CD4-positive, alpha-beta T cell treated with Interleukin-6 for 4 hours (primary cell): ENCODE data around the gene UNC45A.
"Not testable (repeated sequence)": the region's sequence is repeated elsewhere in the genome, so short reads cannot be mapped to it uniquely, and the experiment has no call there.

Experiments used
- DNase-seq: peaks from one replicate; pipeline ENCODE4 v3.0.0-alpha.2; 2020; ENCODE audit warnings: mixed read lengths

Gene UNC45A

DNA sequence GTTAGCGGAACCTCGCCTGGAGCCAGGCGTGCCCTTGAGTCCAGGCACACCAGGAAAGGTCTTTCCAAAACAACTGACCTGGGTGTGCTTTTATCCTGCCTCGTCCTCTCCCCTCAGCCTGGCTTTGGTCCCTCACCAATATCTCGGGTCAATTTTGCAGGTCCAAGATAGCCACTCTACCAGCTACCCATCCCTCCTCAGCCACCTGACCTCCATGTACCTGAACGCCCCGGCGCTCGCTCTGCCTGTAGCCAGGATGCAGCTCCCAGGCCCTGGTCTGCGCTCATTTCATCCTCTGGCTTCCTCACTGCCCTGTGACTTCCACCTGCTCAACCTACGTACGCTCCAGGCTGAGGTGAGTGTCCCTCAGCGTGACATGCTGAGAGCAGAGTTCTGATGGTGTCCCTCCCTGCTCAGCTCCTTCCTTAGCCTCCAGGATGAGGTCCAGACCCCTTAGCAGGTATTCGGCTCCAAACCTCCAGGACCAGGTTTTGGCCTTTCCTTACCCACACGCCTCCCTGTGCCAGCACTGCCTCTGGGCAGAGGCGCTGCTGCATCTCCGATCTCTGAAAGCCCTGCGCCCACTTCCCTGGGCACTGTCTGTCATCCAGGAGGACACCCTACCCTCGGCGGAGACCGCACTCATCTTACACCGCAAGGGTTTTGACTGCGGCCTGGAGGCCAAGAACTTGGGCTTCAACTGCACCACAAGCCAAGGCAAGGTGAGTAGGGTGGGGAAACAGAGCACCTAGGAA is 16.9 kb upstream of the UNC45A start:
- DNase-seq = no peak

- no peak for DNase-seq
Measured at GRCh38 chr15:90918835-90919234, 16.2 kb upstream of the UNC45A start.

- DNase-seq = no peak
Measured at GRCh38 chr15:90921887-90922286, 13.2 kb upstream of the UNC45A start.

DNA sequence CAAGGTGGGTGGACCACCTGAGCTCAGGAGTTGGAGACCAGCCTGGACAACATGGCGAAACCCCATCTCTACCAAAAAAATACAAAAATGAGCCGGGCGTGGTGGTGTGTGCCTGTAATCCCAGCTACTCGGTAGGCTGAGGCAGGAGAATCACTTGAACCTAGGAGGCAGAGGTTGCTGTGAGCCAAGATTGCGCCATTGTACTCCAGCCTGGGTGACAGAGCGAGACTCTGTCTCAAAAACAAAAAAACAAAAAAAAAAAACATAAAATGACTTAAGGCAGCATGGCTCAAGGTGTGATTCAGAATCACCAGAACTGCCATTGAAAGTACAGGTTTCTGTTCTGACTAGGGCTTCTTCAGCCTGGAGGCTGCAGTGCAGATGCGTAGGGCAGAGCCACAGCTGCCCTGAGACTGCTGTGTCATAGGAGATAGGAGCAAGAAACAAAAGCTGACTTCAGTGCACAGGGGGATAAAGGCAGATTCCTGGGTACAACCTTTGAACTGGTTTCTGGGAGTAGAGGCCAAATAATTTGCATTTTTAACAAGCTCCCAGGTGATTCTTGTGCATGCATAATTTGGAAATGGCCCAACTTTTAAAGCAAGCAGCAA is 12.3 kb upstream of the UNC45A start:
- not testable (repeated sequence) for DNase-seq

DNA sequence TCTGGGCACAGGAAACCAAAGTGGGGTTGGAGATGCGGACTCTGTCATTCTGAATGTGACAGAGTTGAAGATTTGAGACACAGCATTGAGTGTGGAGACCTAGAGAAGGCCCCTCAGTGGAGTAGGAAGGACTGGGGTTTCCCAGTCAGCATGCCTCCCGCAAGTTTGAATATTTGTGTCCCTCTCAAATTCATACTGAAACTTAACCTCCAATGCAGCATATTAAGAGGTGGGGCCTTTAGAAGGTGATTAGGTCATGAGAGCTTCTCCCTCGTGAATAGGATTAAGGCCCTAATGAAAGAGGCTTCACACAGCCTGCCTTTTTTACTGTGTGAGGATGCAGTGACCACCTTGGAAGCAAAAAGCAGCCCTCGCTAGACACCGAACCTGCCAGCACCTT is 10.7 kb upstream of the UNC45A start:
- no peak for DNase-seq

DNA sequence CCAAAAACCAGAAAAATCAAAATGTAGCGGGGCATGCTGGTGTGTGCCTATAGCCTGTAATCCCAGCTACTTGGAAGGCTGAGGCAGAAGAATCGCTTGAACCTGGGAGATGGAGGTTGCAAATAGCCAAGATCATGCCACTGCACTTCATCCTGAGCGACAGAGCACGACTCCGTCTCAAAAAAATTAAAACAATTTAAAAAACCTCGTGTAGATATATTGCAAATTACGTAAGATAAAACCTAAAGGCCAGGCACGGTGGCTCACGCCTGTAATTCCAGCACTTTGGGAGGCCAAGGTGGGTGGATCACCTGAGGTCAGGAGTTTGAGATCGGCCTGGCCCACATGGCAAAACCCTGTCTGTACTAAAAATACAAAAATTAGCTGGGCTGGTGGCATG is 8.3 kb upstream of the UNC45A start:
- DNase-seq = not testable (repeated sequence)

GRCh38 chr15:90928106-90928505 is 7.0 kb upstream of the UNC45A start:
- DNase-seq = not testable (repeated sequence)

GRCh38 chr15:90929246-90930019 is 5.7 kb upstream of the UNC45A start:
- DNase-seq = no peak

DNA sequence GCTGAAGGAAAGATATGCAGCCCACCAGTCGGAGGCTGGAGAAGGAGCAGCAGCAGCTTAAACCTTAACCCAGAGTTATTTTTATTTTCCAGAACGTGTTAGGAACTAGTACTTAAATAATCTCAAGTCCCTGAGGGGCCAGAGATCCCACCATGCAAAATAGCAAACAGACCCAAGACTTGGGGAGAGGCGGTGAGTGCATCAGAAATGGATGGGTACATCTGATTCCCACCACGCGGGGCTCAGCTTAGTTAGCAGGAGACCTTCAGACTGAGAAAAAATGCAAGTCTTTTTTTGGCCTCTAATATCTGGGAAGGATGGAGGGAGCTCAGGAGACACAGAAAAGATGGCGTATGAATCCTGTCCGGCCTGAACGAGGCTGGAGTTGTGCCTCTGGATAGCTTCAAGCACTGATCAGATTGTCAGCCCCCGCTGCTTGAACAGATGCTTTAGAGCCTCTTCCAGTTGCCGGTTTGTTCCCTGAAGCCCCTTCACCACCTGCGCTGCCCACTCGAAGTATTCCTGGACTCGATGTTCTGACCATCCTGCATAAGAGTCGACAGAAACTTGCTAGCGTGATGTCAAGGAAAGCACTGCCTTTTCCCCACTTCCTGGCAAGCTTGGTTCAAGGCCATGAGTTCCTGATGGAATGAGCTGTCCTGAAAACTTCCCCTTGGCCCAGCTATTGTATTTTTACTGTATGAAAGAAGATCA is 4.1 kb upstream of the UNC45A start:
- no peak for DNase-seq

DNA sequence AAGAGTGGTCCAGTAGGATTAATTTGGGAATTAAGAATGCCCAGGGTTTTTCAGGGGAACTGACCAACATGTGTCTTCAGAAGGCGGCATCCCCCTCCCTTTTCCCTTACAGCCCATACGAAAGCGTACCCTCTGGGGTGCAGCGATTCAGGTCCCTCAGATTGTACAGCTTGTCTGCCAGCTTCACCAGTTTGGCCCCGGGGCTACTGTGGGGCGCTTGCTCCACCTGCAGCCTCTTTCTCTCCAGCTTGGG is 3.6 kb upstream of the UNC45A start:
- DNase-seq = no peak

DNA sequence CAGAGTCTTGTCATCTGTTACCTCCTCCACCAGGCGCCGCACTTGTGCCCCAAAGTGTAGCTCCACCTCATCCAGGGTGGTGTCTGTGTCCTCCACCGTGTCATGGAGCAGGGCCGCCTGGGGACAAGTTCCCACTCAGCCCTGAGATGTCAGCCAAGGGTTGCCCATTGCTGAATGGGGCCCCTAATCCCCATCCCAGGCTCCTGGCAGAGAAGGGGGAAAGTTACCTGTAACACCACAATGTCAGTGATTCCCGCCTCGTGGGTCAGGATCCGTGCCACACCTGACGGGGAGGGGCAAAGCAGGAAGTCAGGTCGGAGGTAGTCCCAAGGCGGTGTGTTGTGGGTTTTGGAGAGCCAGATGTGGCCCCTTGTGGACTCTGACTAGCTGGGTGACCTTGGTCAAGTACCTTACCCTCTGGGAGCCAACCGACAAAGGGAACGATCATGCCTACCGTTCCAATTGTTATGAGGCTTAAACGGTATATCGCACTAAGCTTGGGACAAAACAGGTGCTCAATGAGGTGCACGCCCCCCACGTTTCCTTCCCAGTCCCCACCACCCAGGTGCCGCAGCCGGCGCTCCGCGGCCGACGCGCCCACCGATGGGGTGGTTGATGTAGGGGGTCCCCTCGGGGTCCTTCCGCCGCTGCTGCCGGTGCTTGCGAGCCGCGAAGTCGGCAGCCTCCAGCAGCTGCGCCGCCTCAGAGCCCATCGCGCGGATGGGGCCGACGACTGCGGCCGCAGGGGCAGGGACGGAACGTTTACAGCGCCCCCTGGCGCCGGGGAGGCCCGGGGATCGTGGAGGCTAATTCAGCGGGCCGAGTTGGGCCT is 3.0 kb upstream of the UNC45A start, which contains the start of gene HDDC3:
TSS of gene HDDC3 (minus strand) at position 722 of the 832 bp plus-strand sequence. CDS start at position 713, 9 bp downstream.
- DNase-seq = peak; percentile 92

- no peak for DNase-seq
Measured at GRCh38 chr15:90932660-90932991, 2.5 kb upstream of the UNC45A start.

DNA sequence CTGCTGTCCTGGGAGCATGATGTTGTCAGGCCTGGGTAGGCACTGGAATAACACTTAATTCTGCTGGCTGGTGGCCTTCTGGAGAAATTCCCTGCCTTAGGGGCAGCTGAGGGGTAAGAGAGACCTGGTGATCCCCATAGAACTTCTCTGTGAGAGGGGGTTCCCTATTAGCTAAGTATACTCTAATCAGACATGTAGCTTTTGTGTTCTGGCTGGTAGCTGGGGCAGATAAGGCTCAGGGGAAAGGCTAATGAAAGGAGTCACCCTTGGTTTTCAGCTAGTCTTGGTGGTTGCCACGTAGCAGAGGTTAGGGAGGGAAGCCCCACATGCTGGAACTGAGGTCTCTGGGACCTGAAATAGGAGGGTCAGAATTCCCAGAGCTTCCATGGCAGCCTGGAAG is 1.8 kb upstream of the UNC45A start:
- no peak for DNase-seq

DNA sequence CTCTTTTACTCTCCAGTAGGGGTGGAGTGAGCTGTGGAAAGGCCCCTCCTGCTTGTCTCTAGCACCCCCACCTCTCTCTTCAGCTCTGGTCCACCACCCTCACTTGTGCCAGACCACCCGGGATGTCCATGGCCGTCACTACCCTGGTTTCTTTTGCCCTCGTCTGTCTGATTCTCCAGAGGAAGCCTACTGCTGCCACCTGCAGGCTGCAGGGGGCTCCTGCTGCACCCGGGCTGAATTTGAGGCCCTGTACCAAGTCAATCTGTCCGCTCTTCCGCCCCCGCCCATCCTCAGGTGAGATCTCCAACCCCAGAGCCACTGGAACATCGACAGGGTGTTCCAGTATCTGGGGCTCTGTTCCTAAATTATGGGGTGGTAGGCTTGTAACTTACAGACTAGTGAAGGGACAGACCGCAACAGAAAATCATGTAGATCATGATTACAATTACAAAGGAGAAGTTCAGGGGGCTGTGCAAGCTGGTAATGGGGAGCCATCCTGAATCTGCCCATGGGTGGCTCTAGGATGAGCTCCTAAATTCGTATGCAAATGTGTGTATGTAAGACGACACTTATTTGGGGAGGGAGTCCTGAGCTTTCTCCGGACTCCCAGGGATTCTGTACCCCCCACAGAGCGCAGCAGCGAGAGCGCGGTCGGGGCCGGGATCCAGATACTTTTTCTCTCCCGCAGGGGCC is 683 bp upstream of the UNC45A start:
- peak; percentile 91 for DNase-seq

DNA sequence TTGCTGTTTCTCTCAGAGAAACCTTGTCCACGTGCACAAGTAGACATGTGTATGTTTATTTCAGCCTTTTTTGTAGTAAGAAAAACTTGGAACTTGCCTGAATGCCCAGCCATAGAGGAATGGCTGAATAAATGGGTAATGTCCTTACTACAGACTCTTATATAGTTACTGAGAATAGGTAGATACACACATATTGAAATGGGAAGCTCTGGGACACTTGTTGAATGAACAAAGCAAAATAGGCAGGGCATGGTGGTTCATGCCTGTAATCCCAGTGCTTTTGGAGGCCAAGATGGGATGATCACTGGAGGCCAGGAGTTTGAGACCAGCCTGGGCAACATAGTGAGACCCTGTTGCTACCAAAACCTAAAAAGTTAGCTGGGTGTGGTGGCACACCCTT is 1.7 kb downstream of the UNC45A start:
- DNase-seq = no peak

DNA sequence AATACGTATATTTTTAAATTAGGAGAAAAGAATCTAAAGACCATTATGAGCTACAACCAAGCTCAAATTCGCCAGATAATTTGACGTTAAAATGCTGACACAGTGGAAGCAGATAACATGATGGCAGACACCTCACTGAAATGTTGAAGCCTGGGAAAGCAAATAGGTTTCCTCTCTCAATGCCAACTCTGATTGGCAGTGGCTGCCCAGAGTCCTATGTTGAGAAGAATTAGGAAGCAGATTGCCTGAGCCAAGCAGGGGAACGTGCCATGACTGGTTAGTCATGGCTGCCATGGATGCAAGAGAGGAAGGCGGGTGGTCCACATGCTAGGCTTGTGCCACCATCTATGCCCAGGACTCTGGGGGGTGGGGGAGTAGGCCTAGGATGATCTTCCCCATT is 3.2 kb downstream of the UNC45A start:
- DNase-seq = no peak

GRCh38 chr15:90939756-90940155 is 4.7 kb downstream of the UNC45A start:
- DNase-seq = no peak

DNA sequence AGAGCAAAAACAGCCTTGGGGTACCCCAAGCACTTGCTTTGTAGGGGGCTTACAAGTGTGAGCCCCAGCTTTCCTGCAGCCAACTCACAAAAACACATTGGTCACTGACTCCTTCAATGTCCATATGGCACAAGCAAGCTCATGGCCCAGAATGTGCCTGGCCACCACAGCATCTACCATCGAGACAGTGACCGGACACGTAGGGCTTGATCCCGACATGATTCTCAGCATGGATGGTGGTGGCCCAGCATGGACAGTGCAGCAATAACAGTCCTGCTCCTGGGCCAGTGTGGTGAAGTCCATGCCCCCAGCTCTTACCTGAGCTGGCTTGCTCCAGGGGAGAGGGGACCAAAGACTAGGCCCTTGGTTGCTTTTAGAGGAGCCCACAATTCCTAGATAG is 6.0 kb downstream of the UNC45A start:
- no peak for DNase-seq

DNA sequence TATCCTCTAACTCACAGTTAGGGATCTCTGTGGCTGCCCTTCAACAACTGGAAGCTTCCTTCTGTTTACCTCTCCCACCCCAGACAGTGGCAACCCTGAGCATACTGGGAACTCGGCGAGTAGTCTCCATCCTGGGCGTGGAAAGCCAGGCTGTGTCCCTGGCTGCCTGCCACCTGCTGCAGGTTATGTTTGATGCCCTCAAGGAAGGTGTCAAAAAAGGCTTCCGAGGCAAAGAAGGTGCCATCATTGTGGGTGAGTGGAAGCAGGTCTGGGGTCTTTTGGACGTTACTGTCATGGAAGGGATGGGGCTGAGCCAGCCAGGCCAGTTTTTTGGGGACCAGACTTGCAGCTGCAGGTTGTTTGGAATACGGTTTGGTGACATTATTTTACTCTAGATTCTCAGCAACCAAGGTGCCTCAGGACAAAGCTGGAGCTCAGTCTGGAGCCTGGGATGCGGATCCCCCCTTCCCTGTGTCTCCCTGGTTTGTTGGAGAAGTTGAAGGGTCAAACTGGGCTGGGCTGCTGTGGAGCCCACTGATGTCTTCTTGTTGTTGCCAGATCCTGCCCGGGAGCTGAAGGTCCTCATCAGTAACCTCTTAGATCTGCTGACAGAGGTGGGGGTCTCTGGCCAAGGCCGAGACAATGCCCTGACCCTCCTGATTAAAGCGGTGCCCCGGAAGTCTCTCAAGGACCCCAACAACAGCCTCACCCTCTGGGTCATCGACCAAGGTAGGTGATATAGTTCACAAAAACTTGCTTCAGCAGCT is 7.5 kb downstream of the UNC45A start:
- no peak for DNase-seq

DNA sequence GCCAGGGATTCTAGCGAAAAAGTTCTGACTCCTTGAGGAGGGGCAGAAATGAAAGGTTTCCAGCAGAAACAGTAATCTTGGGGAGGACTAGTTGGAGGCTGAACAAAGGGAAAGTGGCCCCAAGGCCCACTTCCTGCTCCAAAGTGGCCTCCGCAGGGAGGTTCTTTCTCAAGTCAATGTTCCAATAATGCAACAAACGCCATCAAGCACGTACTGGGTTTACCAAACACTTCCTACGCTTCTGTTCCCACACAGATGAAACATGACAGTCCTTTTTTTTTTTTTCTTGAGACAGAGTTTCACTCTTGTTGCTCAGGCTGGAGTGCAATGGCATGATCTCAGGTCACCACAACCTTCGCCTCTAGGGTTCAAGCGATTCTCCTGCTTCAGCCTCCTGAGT is 10.0 kb downstream of the UNC45A start:
- no peak for DNase-seq

GRCh38 chr15:90946538-90946937 is 11.5 kb downstream of the UNC45A start:
- DNase-seq = no peak
